Ascending aorta (tissue), 2 donors: ENCODE results near the gene RIMBP2. TPM values are rescaled to one million over a fixed set of nuclear protein-coding genes. Genes with fewer than 3 reads are reported as not detected.

Experiments
- DNase-seq, 2 donors: peaks; one replicate each; pipeline ENCODE4 v3.0.0-alpha.2; 2019; ENCODE audit warnings: low spot score in 2 of 2
- H3K27ac ChIP-seq, 2 donors: fragments of 200-600 bp; sonication (generic); one replicate each; pipeline ENCODE4 v1.5.1; 2016 to 2017; ENCODE audit warnings: mild to moderate bottlenecking in 1 of 2
- H3K27me3 ChIP-seq: fragments of 200-600 bp; sonication (generic); one replicate; pipeline ENCODE4 v1.5.1; 2017
- H3K36me3 ChIP-seq, 2 donors: fragments of 200-600 bp; sonication (generic); one replicate each; pipeline ENCODE4 v1.5.1; 2016
- H3K4me1 ChIP-seq, 2 donors: fragments of 200-600 bp; sonication (generic); one replicate each; pipeline ENCODE4 v1.5.1; 2016 to 2017; ENCODE audit warnings: mild to moderate bottlenecking in 1 of 2
- H3K4me3 ChIP-seq, 2 donors: fragments of 200-600 bp; sonication (generic); one replicate each; pipeline ENCODE4 v1.5.1; 2016 to 2017; ENCODE audit warnings: mild to moderate bottlenecking in 1 of 2
- H3K9me3 ChIP-seq, 2 donors: fragments of 200-600 bp; sonication (generic); one replicate each; pipeline ENCODE4 v1.5.1; 2016
- intact Hi-C: fragments of 100-400 bp; cut with DNase I; formaldehyde crosslinking; loops from one replicate; pipeline ENCODE4 v1.15.1; 2023
- total RNA-seq: library from RNA; depleted of rRNA; stranded (reverse); fragments of >200 nt; gene quantifications from one replicate; pipeline ENCODE4 v1.1.0, GENCODE V29; 2016
- TF ChIP-seq, protein P1 (sequence below), 3 experiments: fragments of 200-600 bp in 2 of 3; fragments of 450-650 bp in 1 of 3; sonication (generic) in 2 of 3; IDR thresholded peaks; one replicate each; pipeline ENCODE4 v1.5.1; 2016 to 2019; ENCODE audit warnings: antibody characterized with exemption in 3 of 3, mild to moderate bottlenecking in 1 of 3, moderate library complexity in 1 of 3

RIMBP2 gene
- total RNA-seq, 1 donor from 2014 or later: not detected

DNA sequence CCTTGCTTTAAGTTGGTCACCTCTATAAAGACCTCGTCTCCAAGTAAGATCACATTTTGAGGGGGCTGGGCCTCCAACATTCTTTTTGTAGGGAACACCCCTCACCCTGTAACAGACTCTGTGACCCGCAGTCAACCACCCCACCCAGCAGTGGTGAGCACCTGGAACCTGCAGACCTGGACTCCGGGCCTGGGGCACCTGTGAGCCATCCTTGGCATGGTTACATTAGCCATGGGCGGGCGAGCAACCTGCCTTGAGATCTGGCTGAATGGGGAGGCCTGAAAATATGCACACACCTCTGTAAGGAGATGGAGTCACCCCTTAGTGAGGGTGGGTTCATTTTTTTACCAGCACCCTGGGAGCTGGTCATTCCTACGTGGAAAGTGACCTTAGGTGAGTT lies 95.3 kb downstream of the RIMBP2 start:
- TF ChIP-seq, protein P1, sequence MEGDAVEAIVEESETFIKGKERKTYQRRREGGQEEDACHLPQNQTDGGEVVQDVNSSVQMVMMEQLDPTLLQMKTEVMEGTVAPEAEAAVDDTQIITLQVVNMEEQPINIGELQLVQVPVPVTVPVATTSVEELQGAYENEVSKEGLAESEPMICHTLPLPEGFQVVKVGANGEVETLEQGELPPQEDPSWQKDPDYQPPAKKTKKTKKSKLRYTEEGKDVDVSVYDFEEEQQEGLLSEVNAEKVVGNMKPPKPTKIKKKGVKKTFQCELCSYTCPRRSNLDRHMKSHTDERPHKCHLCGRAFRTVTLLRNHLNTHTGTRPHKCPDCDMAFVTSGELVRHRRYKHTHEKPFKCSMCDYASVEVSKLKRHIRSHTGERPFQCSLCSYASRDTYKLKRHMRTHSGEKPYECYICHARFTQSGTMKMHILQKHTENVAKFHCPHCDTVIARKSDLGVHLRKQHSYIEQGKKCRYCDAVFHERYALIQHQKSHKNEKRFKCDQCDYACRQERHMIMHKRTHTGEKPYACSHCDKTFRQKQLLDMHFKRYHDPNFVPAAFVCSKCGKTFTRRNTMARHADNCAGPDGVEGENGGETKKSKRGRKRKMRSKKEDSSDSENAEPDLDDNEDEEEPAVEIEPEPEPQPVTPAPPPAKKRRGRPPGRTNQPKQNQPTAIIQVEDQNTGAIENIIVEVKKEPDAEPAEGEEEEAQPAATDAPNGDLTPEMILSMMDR (IDR thresholded peaks at IDR 0.05): no peak
- Histone ChIP-seq H3K9me3 (no peaks in the 10 kb centered on the region), H3K36me3 (no peaks in the 10 kb centered on the region), H3K27me3 (no peaks in the 10 kb centered on the region), H3K4me1 (no peaks in the 10 kb centered on the region), H3K27ac (no peak overlapping the region), H3K4me3 (no peak overlapping the region)
- intact Hi-C loops: no loop called here
- DNase-seq: no peak

DNA sequence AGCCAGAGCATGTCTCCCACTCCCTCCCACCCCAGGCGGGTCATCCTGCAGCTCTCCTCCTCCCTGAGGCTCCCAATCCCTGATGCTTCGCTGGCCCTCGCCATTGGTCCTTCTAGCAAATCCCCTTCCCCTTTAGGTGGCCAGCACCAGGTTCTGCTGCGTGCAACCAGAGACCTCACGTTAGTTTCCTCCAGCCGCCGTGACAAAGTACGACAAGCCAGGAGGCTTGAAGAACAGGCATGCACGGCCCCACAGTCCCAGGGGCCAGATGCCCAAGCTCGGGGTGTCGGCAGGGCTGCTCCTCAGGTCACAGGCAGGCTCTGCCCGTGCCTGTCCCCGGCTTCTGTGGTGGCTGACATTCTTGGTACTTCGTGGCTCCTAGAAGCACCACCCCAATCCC lies 95.8 kb downstream of the RIMBP2 start:
- DNase-seq: no peak
- Histone ChIP-seq H3K4me3 (no peak overlapping the region), H3K27me3 (no peaks in the 10 kb centered on the region), H3K36me3 (no peaks in the 10 kb centered on the region), H3K9me3 (no peaks in the 10 kb centered on the region), H3K4me1 (no peaks in the 10 kb centered on the region), H3K27ac (no peak overlapping the region)
- intact Hi-C loops: no loop called here
- TF ChIP-seq, protein P1 (IDR thresholded peaks at IDR 0.05): no peak

DNA sequence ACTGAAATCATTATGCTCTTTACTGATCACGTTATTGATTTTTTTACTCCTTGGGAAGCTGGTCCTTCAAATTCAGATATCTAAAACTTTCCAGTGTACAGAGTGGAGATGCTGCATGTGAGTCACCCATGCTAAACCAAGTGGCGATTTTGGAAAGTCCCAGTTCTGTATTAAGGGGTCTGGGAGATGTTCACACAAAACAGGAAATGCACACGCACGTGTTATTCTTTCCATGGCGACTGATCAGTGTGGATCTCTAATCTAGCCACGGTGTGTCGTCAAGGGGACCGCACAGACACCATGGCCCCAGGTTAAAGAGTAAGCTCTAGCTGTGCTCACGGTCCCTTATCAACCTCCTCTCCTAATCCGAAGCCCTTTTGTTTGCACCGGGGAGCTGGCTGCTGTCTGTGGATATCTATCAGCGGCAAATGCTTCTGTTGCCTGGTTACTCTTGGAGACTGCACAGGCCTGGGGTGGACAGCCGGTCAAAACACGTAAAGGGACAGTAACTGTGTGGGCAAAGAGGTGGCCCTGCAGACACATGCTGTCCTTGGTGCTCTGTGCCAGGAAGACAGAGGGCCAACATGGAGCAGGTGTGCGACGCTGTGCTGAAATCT lies 96.6 kb downstream of the RIMBP2 start:
- Histone ChIP-seq H3K27me3 (no peaks in the 10 kb centered on the region), H3K4me3 (no peak overlapping the region), H3K36me3 (no peaks in the 10 kb centered on the region), H3K4me1 (no peaks in the 10 kb centered on the region), H3K27ac (no peak overlapping the region), H3K9me3 (no peaks in the 10 kb centered on the region)
- intact Hi-C loops: no loop called here
- no peak for DNase-seq
- TF ChIP-seq, protein P1 (IDR thresholded peaks at IDR 0.05): no peak

DNA sequence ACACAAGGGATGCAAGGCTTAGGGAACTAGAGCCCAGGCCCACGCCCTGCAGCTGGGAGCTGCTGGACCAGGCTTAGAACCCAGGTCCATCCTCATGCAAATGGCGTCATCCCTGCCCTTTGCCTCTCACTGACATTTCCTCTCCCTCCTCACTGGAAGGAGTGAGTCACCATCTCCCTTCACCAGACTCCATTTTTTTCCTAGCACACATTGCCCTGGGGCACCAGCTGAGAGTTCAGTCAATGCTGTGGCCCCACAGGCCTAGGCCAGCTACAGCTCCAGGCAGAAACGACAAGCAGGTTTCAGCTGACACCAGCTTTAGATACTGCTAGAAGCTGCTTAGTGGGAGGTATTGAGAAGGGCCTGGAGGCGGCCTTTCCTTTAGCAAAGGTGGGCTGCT lies 98.9 kb downstream of the RIMBP2 start:
- DNase-seq: no peak
- Histone ChIP-seq H3K27me3 (no peaks in the 10 kb centered on the region), H3K4me3 (no peak overlapping the region), H3K27ac (no peak overlapping the region), H3K4me1 (no peaks in the 10 kb centered on the region), H3K9me3 (no peaks in the 10 kb centered on the region), H3K36me3 (no peaks in the 10 kb centered on the region)
- intact Hi-C loops: no loop called here
- TF ChIP-seq, protein P1 (IDR thresholded peaks at IDR 0.05): no peak

DNA sequence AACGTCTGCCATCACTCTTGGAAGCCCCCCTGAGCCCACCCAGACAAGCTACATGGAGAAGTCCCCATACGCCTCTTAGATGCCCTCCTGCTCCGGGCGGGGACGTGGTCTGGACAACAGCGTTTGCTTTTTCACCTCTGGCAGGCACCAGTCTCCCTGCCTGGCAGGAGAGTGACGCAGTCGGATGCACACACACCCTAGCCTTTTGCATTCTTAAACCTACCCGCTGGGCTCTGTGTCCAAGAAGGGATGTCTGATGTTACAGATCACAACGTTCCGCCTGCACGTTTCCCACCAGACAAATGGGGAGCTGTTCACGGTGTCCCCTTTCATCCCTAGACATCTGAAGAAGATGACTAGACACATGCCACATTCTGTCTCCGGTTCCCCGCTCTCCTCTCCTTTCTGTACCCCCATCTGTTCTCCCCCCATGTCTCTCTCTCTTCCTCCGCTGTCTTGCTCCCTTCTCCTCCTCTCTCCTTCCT lies 100.2 kb downstream of the RIMBP2 start:
- H3K36me3 ChIP-seq: no peaks in the 10 kb centered on the region
- TF ChIP-seq, protein P1 (IDR thresholded peaks at IDR 0.05): no peak
- DNase-seq: no peak
- H3K27ac ChIP-seq: no peak overlapping the region
- H3K27me3 ChIP-seq: no peaks in the 10 kb centered on the region
- no peaks in the 10 kb centered on the region for H3K4me1 ChIP-seq
- no peaks in the 10 kb centered on the region for H3K9me3 ChIP-seq
- H3K4me3 ChIP-seq: no peak overlapping the region
- intact Hi-C loops: no loop called here

DNA sequence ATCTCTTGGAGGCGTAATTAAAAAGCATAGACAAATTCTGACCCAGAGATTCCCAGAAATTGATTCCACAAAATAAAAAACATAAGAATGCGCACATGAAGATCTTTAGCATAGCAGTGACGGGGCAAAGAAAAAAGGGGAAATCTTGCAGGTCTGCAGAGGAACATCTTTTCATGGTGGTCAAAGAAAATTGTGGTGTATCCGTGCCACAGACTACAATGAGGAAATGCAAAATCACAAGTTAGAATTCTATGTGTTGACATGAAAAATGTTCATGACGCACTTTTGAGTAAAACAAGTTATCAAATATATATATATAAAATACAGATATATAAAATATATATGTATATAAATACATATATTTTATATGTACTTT lies 101.6 kb downstream of the RIMBP2 start:
- Histone ChIP-seq H3K9me3 (no peaks in the 10 kb centered on the region), H3K36me3 (no peaks in the 10 kb centered on the region), H3K4me3 (no peak overlapping the region), H3K27ac (no peak overlapping the region), H3K4me1 (no peaks in the 10 kb centered on the region), H3K27me3 (no peaks in the 10 kb centered on the region)
- intact Hi-C loops: no loop called here
- TF ChIP-seq, protein P1 (IDR thresholded peaks at IDR 0.05): no peak
- no peak for DNase-seq
